Measurements from ENCODE around the gene TWSG1.

DNA sequence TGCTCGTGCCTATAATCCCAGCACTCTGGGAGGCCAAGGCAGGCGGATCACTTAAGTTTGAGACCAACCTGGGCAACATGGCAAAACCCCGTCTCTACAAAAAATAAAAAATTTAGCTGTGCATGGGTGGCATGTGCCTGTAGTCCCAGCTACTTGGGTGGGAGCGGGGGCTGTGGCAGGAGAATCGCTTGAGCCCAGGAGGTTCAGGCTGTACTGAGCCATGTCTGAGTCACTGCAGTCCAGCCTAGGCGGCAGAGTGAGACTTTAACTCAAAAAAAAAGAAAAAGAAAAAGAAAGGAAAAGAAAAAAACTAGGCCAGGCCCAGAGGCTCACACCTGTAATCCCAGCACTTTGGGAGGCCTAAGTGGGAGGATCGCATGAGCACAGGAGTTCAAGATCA is 30.8 kb downstream of the TWSG1 start:
- TF ChIP-seq POLR2AphosphoS5 (IDR thresholded peaks at IDR 0.05; ENCODE audit: insufficient read depth in 1 of 2, low read depth in 1 of 2) (no peak), POLR2A (IDR thresholded peaks at IDR 0.05) (no peak)
- TF ChIP-seq, protein P1, sequence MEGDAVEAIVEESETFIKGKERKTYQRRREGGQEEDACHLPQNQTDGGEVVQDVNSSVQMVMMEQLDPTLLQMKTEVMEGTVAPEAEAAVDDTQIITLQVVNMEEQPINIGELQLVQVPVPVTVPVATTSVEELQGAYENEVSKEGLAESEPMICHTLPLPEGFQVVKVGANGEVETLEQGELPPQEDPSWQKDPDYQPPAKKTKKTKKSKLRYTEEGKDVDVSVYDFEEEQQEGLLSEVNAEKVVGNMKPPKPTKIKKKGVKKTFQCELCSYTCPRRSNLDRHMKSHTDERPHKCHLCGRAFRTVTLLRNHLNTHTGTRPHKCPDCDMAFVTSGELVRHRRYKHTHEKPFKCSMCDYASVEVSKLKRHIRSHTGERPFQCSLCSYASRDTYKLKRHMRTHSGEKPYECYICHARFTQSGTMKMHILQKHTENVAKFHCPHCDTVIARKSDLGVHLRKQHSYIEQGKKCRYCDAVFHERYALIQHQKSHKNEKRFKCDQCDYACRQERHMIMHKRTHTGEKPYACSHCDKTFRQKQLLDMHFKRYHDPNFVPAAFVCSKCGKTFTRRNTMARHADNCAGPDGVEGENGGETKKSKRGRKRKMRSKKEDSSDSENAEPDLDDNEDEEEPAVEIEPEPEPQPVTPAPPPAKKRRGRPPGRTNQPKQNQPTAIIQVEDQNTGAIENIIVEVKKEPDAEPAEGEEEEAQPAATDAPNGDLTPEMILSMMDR (IDR thresholded peaks at IDR 0.05), result no peak

Data from vagina (tissue), 2 donors.